ENCODE data around the gene KCNQ4. TPM values are rescaled to one million over a fixed set of nuclear protein-coding genes. Genes with fewer than 3 reads are reported as not detected.

The KCNQ4 gene
- total and polyA plus RNA-seq, 2 donors from 2014 or later, result 0.65 to 1.2 TPM

- no peak for TF ChIP-seq CTCF (IDR thresholded peaks at IDR 0.05; ENCODE audit: borderline replicate concordance, extremely low read depth, insufficient read depth)
- Histone ChIP-seq H3K9me3 (ENCODE audit: control insufficient read depth in 2 of 3, insufficient read depth in 1 of 3, low read length in 3 of 3) (peaks cover 0 to 6% (median 0%) of the 10 kb centered on the region in 3 donors), H3K27me3 (ENCODE audit: control insufficient read depth, insufficient read depth, low read length) (no peaks in the 10 kb centered on the region), H3K27ac (ENCODE audit: low read depth in 2 of 2, low read length in 2 of 2) (no peak overlapping the region), H3K4me1 (ENCODE audit: control insufficient read depth in 2 of 3, insufficient read depth in 2 of 3, low read depth in 1 of 3, low read length in 3 of 3) (no peaks in the 10 kb centered on the region), H3K4me3 (ENCODE audit: low read length in 3 of 3) (no peak overlapping the region), H3K9ac (ENCODE audit: low read length in 3 of 3) (no peak overlapping the region), H3K36me3 (ENCODE audit: control insufficient read depth in 2 of 3, insufficient read depth in 3 of 3, low read length in 3 of 3) (no peaks in the 10 kb centered on the region)
- no peak for FAIRE-seq
- intact Hi-C loops (cut with DNase I), result no loop called here
- DNase-seq, result no peak
These were observed 84.6 kb downstream of the KCNQ4 start for GRCh38 chr1:40868051-40868723.

GRCh38 chr1:40870135-40870728 lies 86.6 kb downstream of the KCNQ4 start:
- intact Hi-C loops (cut with DNase I), result no loop called here
- TF ChIP-seq CTCF (IDR thresholded peaks at IDR 0.05; ENCODE audit: borderline replicate concordance, extremely low read depth, insufficient read depth), result no peak
- no peak overlapping the region for H3K4me3 ChIP-seq (ENCODE audit: low read length in 3 of 3)
- H3K27me3 ChIP-seq (ENCODE audit: control insufficient read depth, insufficient read depth, low read length), result no peaks in the 10 kb centered on the region
- peaks cover 0 to 6% (median 0%) of the 10 kb centered on the region in 3 donors for H3K9me3 ChIP-seq (ENCODE audit: control insufficient read depth in 2 of 3, insufficient read depth in 1 of 3, low read length in 3 of 3)
- DNase-seq, result no peak
- FAIRE-seq, result no peak
- no peaks in the 10 kb centered on the region for H3K4me1 ChIP-seq (ENCODE audit: control insufficient read depth in 2 of 3, insufficient read depth in 2 of 3, low read depth in 1 of 3, low read length in 3 of 3)
- H3K27ac ChIP-seq (ENCODE audit: low read depth in 2 of 2, low read length in 2 of 2), result no peak overlapping the region
- H3K36me3 ChIP-seq (ENCODE audit: control insufficient read depth in 2 of 3, insufficient read depth in 3 of 3, low read length in 3 of 3), result no peaks in the 10 kb centered on the region
- no peak overlapping the region for H3K9ac ChIP-seq (ENCODE audit: low read length in 3 of 3)

- Histone ChIP-seq H3K27me3 (ENCODE audit: control insufficient read depth, insufficient read depth, low read length) (no peaks in the 10 kb centered on the region), H3K9ac (ENCODE audit: low read length in 3 of 3) (no peak overlapping the region), H3K36me3 (ENCODE audit: control insufficient read depth in 2 of 3, insufficient read depth in 3 of 3, low read length in 3 of 3) (no peaks in the 10 kb centered on the region), H3K9me3 (ENCODE audit: control insufficient read depth in 2 of 3, insufficient read depth in 1 of 3, low read length in 3 of 3) (peaks cover 0 to 14% (median 2%) of the 10 kb centered on the region in 3 donors), H3K27ac (ENCODE audit: low read depth in 2 of 2, low read length in 2 of 2) (no peak overlapping the region), H3K4me3 (ENCODE audit: low read length in 3 of 3) (no peak overlapping the region), H3K4me1 (ENCODE audit: control insufficient read depth in 2 of 3, insufficient read depth in 2 of 3, low read depth in 1 of 3, low read length in 3 of 3) (no peaks in the 10 kb centered on the region)
- TF ChIP-seq CTCF (IDR thresholded peaks at IDR 0.05; ENCODE audit: borderline replicate concordance, extremely low read depth, insufficient read depth), result no peak
- FAIRE-seq, result no peak
- DNase-seq, result no peak
- intact Hi-C loops (cut with DNase I), result no loop called here
These were observed 88.7 kb downstream of the KCNQ4 start for GRCh38 chr1:40872276-40872675.

Measured in kidney (tissue), 14 donors.